ENCODE measurements around the gene IL1RAPL1.
"Not testable (repeated sequence)": the region's sequence is repeated elsewhere in the genome, so short reads cannot be mapped to it uniquely, and the experiment has no call there.

IL1RAPL1 gene

GRCh38 chrX:29067351-29067750 lies 480.1 kb downstream of the IL1RAPL1 start:
- DNase-seq, result no peak
- intact Hi-C loops (cut with DNase I), result no loop called here

GRCh38 chrX:29071525-29072320 lies 484.5 kb downstream of the IL1RAPL1 start:
- DNase-seq, result no peak
- intact Hi-C loops (cut with DNase I), result no loop called here

DNA sequence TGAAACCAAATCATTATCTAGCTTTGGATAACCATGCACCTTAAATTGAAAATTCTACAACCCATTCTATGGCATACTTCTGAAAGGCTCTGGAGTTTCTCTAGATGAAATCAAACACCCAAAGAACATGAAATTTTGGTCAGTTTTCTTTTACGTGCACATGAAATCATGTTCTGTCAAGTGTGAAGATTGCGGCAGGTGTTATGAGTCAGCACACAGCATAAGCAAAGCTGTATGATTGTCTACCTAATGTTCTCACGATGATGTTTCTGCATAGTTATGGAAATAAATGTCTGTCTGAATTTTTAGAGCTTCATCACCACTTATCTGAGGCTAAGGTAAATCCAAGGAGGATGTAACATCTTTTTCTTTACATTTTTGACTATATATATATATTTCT lies 495.3 kb downstream of the IL1RAPL1 start:
- no peak for DNase-seq
- intact Hi-C loops (cut with DNase I), result no loop called here

GRCh38 chrX:29083823-29084222 lies 496.6 kb downstream of the IL1RAPL1 start:
- intact Hi-C loops (cut with DNase I), result no loop called here
- no peak for DNase-seq

DNA sequence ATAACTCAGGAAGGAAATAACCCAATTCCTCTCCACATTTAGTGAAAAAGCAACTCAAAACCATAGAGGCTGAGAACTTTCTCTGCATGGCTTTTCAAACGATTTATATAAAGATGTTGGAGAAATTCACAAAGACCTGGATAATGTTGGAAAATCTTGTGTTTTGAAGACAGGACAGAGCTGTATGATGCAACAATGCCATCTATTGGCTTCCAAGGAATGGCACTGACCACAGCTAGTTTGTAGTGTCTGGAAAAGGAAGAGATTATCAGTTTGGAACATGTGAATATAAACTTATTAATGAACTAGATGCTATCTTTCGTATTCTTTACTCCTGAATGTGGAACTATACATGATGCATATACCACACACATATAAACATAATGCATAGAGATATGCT lies 503.6 kb downstream of the IL1RAPL1 start:
- DNase-seq, result peak in 1 of 10 donors; percentile 12
- intact Hi-C loops (cut with DNase I), result no loop called here

- intact Hi-C loops (cut with DNase I), result no loop called here
- no peak for DNase-seq
These were observed 520.0 kb downstream of the IL1RAPL1 start for GRCh38 chrX:29107231-29107630.

DNA sequence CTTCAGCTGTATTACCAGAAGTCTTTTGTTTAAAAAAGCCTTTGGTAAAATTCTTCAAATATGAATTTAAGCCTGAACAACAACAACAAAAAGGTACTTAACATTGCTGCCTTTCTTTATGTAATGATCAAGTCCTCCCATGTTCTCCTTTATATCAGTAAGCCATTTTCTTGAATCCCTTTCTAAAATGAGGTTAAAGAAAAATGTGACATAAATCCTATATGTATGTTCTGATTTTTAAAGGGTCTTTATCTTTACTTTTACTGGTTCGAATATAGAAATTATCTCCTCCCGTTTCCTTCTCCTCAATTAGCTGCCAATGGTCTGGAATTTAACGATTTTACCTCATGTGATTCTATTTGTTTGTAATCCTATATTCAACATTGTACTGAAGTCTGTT lies 522.8 kb downstream of the IL1RAPL1 start:
- intact Hi-C loops (cut with DNase I), result no loop called here
- no peak for DNase-seq

DNA sequence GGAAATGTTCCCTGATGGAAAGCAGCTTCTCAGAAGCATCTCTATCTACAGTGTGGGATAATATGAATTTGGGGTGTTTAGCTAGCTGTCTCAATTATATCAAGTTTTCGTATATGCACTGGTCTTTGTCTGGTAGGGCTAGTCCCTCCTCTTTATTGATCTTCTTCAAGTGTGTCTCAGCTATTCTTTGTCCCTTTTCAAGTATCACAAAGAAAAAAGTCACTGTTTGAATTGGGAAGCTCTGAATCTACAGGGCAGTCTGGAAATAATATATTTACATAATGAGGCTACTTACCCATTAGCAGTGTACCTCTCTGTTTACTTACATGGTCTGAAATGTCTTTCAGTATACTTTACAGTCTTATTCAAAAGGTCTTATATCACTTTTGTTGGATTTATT lies 526.0 kb downstream of the IL1RAPL1 start:
- no peak for DNase-seq
- intact Hi-C loops (cut with DNase I), result no loop called here

DNA sequence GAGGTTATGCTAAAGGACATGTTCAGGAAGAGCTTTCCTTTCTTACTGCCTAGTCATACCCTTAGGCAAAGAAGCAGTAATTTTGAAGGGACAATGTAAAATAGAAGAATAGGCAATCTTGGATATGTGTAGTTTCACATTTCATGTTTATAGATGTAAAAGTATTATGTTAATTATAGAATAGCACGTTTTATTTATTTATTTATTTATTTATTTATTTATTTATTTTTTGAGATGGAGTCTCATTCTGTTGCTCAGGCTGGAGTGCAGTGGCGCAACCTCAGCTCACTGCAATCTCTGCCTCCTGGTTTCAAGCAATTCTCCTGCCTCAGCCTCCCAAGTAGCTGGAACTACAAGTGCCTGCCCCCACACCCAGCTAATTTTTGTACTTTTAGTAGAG lies 535.6 kb downstream of the IL1RAPL1 start:
- DNase-seq; intact Hi-C loops (cut with DNase I): not testable (repeated sequence)

DNA sequence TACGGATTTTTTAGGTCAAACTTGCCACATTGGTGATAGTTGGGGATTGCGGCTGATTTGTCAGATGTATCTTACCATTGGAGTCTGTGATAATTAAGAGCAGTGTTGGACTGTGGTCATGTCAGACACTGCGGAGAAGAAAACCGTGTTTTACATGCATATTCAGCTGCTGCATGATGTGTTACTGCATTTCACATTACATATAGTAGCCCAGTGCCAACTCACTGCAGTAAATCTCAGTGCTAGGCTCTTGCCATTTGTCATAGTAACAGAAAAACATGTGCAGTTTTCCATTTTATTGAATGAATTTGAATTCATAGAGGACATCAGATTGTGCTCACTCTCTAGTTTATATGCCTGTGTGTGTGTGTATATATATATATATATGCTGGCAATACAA lies 543.7 kb downstream of the IL1RAPL1 start:
- intact Hi-C loops (cut with DNase I), result no loop called here
- DNase-seq, result no peak

- no peak for DNase-seq
- intact Hi-C loops (cut with DNase I), result no loop called here
These were observed 549.7 kb downstream of the IL1RAPL1 start for GRCh38 chrX:29136904-29137303.

DNA sequence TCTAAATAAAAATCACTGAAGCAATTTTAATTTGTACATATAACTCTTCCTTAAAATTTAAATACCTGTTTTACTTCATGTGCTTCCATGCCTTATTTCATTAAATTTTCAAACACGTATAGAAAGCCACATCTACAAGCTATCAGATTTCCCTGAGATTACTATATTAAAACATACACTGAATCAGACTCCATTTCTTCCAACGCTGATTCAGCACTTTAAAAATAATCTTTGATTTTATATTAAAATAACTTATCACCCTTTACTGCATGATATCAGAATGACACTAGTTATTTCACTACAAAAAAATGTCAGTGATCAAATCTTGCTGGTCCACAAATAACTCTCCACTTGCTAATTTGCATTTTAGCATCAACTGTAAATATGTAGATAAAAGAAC lies 550.8 kb downstream of the IL1RAPL1 start:
- no peak for DNase-seq
- intact Hi-C loops (cut with DNase I), result no loop called here

GRCh38 chrX:29143356-29143755 lies 556.1 kb downstream of the IL1RAPL1 start:
- intact Hi-C loops (cut with DNase I), result no loop called here
- no peak for DNase-seq

DNA sequence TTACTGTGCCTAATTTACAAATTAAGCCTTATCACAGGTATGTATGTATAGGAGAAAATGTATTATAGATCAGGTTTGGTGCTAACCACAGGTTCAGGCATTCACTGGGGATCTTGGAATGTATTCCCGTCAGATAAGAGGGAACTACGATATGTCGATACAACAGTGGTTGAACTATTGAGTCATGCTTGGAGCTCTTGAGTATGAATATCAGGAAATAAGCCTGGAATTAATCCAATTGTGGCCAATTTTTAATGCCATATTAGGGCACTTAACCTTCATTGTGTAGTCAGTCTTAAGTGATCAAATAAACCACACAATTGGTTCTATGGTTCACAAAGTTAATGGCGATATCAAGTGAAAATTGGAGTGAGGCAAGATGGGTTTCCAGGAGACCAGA lies 556.5 kb downstream of the IL1RAPL1 start:
- intact Hi-C loops (cut with DNase I), result no loop called here
- no peak for DNase-seq

- no peak for DNase-seq
- intact Hi-C loops (cut with DNase I), result no loop called here
These were observed 558.1 kb downstream of the IL1RAPL1 start for GRCh38 chrX:29145316-29145715.

DNA sequence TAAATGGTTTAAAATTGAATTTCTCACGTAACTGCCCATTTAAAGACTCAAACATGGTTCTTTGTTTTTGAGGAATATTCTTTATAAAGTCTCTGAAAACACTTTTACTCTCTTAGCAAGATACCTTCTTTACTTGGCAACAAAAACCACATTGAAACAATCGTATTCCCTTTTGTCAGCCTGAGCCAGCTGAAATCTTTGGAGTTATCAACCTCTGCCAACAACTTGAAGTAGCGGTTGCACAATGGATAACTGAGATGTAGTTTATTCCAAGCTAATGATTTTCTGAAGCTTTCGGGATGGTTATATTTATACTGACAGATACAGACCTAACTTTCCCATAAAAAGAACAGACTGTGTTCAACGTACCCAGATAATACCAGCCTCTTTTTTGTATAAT lies 561.3 kb downstream of the IL1RAPL1 start:
- DNase-seq, result no peak

GRCh38 chrX:29155286-29155685 lies 568.0 kb downstream of the IL1RAPL1 start:
- no peak for DNase-seq
- intact Hi-C loops (cut with DNase I), result no loop called here

More for the DNA sequence above, 561.3 kb downstream of the IL1RAPL1 start:
- intact Hi-C loops (cut with DNase I), result no loop called here

- DNase-seq, result no peak
- intact Hi-C loops (cut with DNase I), result no loop called here
These were observed 585.6 kb downstream of the IL1RAPL1 start for GRCh38 chrX:29172880-29173279.

- intact Hi-C loops (cut with DNase I), result no loop called here
- no peak for DNase-seq
These were observed 600.0 kb downstream of the IL1RAPL1 start for GRCh38 chrX:29187264-29187663.

DNA sequence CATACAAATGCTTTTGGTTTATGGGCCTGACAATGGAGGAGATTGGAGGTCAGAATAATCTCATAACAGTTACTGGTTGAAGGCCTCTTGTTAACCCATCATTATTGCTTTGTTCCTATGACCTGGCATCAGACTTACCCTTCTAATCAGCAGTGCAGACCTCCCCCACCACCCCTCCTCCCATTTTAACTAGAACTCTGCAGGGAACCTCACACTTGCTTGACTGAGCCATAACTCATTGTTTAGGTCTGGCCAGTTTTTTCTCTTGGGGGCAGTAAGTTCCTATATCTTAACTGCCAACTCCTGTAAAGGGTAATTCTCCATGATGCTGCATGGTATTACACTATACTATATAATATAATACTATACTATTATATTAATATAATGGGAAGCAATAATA lies 609.3 kb downstream of the IL1RAPL1 start:
- intact Hi-C loops (cut with DNase I), result no loop called here
- no peak for DNase-seq

GRCh38 chrX:29215251-29215650 lies 628.0 kb downstream of the IL1RAPL1 start:
- intact Hi-C loops (cut with DNase I), result no loop called here
- no peak for DNase-seq

- no peak for DNase-seq
- intact Hi-C loops (cut with DNase I), result no loop called here
These were observed 638.4 kb downstream of the IL1RAPL1 start for GRCh38 chrX:29225670-29226069.

DNA sequence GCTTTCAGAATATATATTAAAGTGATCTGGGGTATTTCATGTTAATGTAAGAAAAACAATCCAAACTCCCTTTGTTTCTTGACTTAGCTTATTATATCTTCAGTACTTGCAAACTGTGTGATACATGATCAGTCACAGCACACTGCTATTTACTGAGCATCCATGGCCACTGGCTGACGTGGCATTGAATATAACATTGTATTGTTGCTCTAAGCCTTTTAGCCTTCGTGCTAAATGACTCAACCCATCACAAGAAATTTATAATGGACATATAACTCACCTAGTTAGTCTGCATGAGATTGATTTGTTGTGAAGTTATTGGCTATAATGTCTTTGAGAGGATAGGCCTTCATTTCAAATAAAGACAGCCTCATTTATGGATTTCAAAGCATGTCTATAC lies 642.6 kb downstream of the IL1RAPL1 start:
- intact Hi-C loops (cut with DNase I), result no loop called here
- DNase-seq, result no peak

All from posterior cingulate gyrus (tissue), 11 donors.